ENCODE measurements around the gene CMTM4. TPM values are rescaled to one million over a fixed set of nuclear protein-coding genes. Genes with fewer than 3 reads are reported as not detected.

CMTM4 gene
- total RNA-seq, 4 donors from 2014 or later: 12.1 to 16.0 (median 13.0) TPM

GRCh38 chr16:66650707-66651473 is 45.7 kb downstream of the CMTM4 start:
- no peak for TF ChIP-seq CTCF (IDR thresholded peaks at IDR 0.05; ENCODE audit: low read depth)

GRCh38 chr16:66649636-66650205 is 46.8 kb downstream of the CMTM4 start:
- TF ChIP-seq CTCF (IDR thresholded peaks at IDR 0.05; ENCODE audit: low read depth): no peak

- TF ChIP-seq CTCF (IDR thresholded peaks at IDR 0.05; ENCODE audit: low read depth): no peak
These were observed 47.4 kb downstream of the CMTM4 start for GRCh38 chr16:66649167-66649566.

GRCh38 chr16:66647866-66648265 is 48.7 kb downstream of the CMTM4 start:
- TF ChIP-seq CTCF (IDR thresholded peaks at IDR 0.05; ENCODE audit: low read depth): no peak

GRCh38 chr16:66641387-66641786 is 55.2 kb downstream of the CMTM4 start:
- no peak for TF ChIP-seq CTCF (IDR thresholded peaks at IDR 0.05; ENCODE audit: low read depth)

GRCh38 chr16:66640724-66641314 is 55.7 kb downstream of the CMTM4 start:
- no peak for TF ChIP-seq CTCF (IDR thresholded peaks at IDR 0.05; ENCODE audit: low read depth)

GRCh38 chr16:66639091-66639885 is 57.3 kb downstream of the CMTM4 start:
- TF ChIP-seq CTCF (IDR thresholded peaks at IDR 0.05; ENCODE audit: low read depth): no peak

Measured in subcutaneous adipose tissue (tissue), 4 donors.